Aorta (tissue), 5 donors: Measurements from ENCODE around the gene MEA1. TPM values are rescaled to one million over a fixed set of nuclear protein-coding genes. Genes with fewer than 3 reads are reported as not detected.

ENCODE experiments used
- ATAC-seq: fragments of 200-7000 bp; cut with Tn5 transposase; one replicate; pipeline ENCODE4 v1.9.1; 2022; ENCODE audit warnings: moderate library complexity; ENCODE audit not compliant: low FRiP score
- DNase-seq, 2 donors: peaks; one replicate each; pipeline ENCODE4 v3.0.0-alpha.2; 2020
- H3K27ac ChIP-seq, 2 donors: one replicate each; pipeline ENCODE4 v1.5.1; 2013; ENCODE audit warnings: low read length in 2 of 2, mild to moderate bottlenecking in 2 of 2, moderate library complexity in 2 of 2, control low read depth in 1 of 2, inconsistent platforms in 1 of 2, low read depth in 1 of 2
- H3K27me3 ChIP-seq, 2 donors: one replicate each; pipeline ENCODE4 v1.6.1; 2013; ENCODE audit warnings: control low read depth in 1 of 2, low read length in 1 of 2, mild to moderate bottlenecking in 1 of 2, moderate library complexity in 1 of 2; ENCODE audit not compliant: insufficient read depth in 2 of 2, control insufficient read depth in 1 of 2
- H3K36me3 ChIP-seq, 2 donors: one replicate each; pipeline ENCODE4 v1.6.1; 2013; ENCODE audit warnings: control low read depth in 1 of 2, low read length in 1 of 2, mild to moderate bottlenecking in 1 of 2; ENCODE audit not compliant: insufficient read depth in 2 of 2, control insufficient read depth in 1 of 2
- H3K4me1 ChIP-seq, 2 donors: one replicate each; pipeline ENCODE4 v1.6.1; 2013; ENCODE audit warnings: low read length in 2 of 2, control low read depth in 1 of 2, mild to moderate bottlenecking in 1 of 2, moderate library complexity in 1 of 2; ENCODE audit not compliant: insufficient read depth in 2 of 2, control insufficient read depth in 1 of 2
- H3K4me3 ChIP-seq, 2 donors: one replicate each; pipeline ENCODE4 v1.5.1; 2013; ENCODE audit warnings: low read length in 2 of 2, control low read depth in 1 of 2, mild to moderate bottlenecking in 1 of 2
- H3K9me3 ChIP-seq: one replicate; pipeline ENCODE4 v1.6.1; 2013; ENCODE audit warnings: mild to moderate bottlenecking, low read length; ENCODE audit not compliant: control insufficient read depth
- WGBS, 2 donors: extraction: QIAGEN DNeasy Blood & Tissue Kit; methylation state at CpG; one replicate each; pipeline ENCODE4 v1.1.7; 2013; 5-methylcytosine and 5-hydroxymethylcytosine counted together
- intact Hi-C, 2 donors: fragments of 100-400 bp; cut with DNase I; formaldehyde crosslinking; loops; one replicate each; pipeline versions ENCODE4 v1.14.2 to v1.15.0; 2022
- polyA plus RNA-seq, 2 donors: library from polyadenylated mRNA; stranded (reverse); fragments of 200-250 nt; gene quantifications; one replicate each; pipeline ENCODE4 v1.2.3, GENCODE V29; 2013
- total RNA-seq, 2 donors: library from RNA; stranded (reverse); fragmentation: NEBNext Ultra II Directional; extraction: Animal tissue kit (Norgen Biotek cat#: 25700); gene quantifications; one replicate each; pipeline ENCODE4 v1.2.1, GENCODE V29; 2021
- donor health status: healthy with polysubstance abuse.
- donor health status: Bipolar disorder and iron deficiency.
- donor health status: DM: no; HTN: no; CAD: no.
- donor health status: DM: no; HTN: no; CAD: no.
- donor health status: DM: yes; HTN: yes; CAD: no.

Gene MEA1
- total and polyA plus RNA-seq, 4 donors = 44.5 to 110 (median 69.1) TPM

DNA sequence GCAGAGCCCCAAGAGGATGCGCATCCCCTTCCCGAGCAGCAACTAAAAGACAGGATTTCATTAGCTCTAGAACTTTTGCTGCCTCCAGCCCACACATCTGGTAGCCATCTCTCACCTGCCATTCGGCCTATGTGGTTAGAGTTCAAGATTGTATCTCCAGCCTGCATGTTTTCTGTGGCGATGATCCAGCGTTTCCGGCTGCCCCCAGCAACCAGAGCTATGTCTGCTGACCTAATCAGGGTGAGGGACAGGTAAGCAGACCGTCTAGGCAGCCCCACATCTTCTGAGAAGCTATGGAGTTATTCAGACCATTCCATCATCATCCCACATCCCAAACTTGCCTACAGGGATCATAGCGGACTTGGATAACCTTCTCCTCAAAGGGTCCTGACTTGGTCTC, 42.2 kb upstream of the MEA1 start:
- intact Hi-C loops = loop anchor here in 1 of 2 donors (2.0 kb wide), 1 partner anchor 41 kb away; the partner anchor contains the start of gene KLHDC3
- Histone ChIP-seq H3K27me3 (no peaks in the 10 kb centered on the region), H3K27ac (no peak overlapping the region), H3K36me3 (peaks cover 0 to 3% of the 10 kb centered on the region in 2 donors), H3K9me3 (no peaks in the 10 kb centered on the region), H3K4me1 (no peaks in the 10 kb centered on the region), H3K4me3 (no peak overlapping the region)
- DNase-seq (no peak), ATAC-seq (no peak)
- WGBS, 2 donors = 73 to 77% methylated on average over 8 of the region's 8 CpGs

GRCh38 chr6:43054206-43054943, 40.6 kb upstream of the MEA1 start:
- DNase-seq = no peak
- ATAC-seq = no peak
- H3K4me3 ChIP-seq = no peak overlapping the region
- peaks cover 0 to 3% of the 10 kb centered on the region in 2 donors for H3K36me3 ChIP-seq
- no peaks in the 10 kb centered on the region for H3K27me3 ChIP-seq
- H3K9me3 ChIP-seq = no peaks in the 10 kb centered on the region
- H3K27ac ChIP-seq = peak overlapping the region in 1 of 2 donors; percentile 78
- intact Hi-C loops = loop anchor here in 1 of 2 donors (2.0 to 5.0 kb wide), 2 partner anchors 40 to 127 kb away; partner anchors contain the start of genes CNPY3 and KLHDC3
- WGBS, 2 donors = 63 to 68% methylated on average over 17 of the region's 17 CpGs
- no peaks in the 10 kb centered on the region for H3K4me1 ChIP-seq

DNA sequence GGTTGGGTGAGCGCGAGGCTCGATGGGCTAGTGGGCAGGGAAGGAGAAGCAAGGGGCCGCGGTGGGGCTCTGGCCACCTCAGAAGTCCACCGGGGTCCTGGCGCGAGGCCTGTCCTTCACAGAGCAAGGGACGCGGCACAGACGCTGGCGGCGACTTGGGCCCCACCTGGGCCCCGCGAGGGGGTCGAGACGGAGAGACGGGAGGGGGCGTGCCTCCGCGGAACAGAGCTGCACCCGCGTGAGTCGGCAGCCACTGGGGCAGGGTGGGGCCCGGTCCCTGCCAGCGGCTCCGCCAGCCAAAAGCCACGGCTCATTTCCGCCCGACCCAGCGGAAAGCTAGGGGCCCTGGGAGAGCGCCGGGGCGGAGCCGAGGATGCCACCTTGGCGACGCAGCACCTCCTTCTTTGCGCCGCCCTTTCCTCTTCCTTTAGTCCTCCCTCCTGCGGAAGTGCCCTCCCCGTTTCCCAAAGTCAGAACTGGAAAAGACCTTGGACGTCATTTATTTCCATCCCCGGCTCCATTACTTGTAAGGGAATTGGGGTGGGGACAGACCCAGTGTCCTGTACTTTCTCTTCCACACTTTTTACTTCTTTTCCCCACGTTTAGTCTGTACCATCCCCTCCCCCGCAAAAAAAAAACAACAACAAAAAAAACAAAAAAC, 39.9 kb upstream of the MEA1 start, which contains the start of gene CUL7:
Gene CUL7 (minus strand): TSS at position 307 of the 661 bp plus-strand sequence. CDS start 1,063 bp downstream, outside the sequence.
- intact Hi-C loops = loop anchor here (2.0 to 5.0 kb wide), 2 partner anchors 39 to 126 kb away; partner anchors contain the start of genes KLHDC3 (in 2 of the 2) and CNPY3 (in 1 of the 2)
- no peaks in the 10 kb centered on the region for H3K27me3 ChIP-seq
- peaks cover 0 to 5% of the 10 kb centered on the region in 2 donors for H3K36me3 ChIP-seq
- no peaks in the 10 kb centered on the region for H3K9me3 ChIP-seq
- H3K4me3 ChIP-seq = peak within 1 kb of the TSS; percentile 52 to 61
- WGBS, 2 donors = 2% methylated on average over 33 to 45 of the region's 45 CpGs
- no peaks in the 10 kb centered on the region for H3K4me1 ChIP-seq
- peak within 1 kb of the TSS in 1 of 2 donors; percentile 82 for H3K27ac ChIP-seq
- peak; percentile 96 to 98 for DNase-seq
- peak; percentile 94 for ATAC-seq

DNA sequence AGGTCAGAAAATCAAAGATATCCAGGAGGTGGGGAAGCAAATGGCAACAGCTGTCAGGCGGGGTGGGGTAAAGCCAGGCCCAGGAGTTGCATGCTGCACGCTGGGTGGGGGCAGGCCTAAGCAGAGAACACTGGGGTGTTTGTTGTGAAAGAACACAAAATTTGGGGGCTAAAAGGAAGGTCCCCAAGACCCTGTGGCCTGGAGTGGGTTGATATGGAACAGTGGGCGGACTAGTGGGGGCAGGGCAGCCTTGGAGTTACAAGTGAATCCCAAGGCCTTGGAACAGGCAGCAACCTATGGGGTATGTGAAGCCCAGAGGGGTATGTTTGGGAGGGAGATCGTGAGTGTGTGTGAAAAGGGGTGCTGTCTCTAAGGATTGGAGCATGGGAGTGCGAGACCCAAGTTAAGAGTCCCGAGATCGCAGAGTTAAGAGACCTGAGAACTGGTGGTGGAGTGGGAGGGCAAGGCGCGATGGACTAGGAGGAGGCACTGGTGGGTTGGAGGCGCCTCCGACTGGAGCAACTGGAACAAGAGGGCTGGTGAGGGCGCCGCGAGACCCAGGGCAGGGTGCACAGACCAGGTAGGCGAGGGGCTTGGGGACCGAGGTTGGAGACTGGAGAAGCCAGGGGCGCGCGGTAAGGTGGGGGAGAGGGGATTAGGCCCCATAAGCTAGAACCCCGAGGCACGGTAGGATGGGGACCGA, 39.2 kb upstream of the MEA1 start:
- 17% methylated on average over 22 of the region's 22 CpGs for WGBS, 2 donors
- H3K27ac ChIP-seq = peak overlapping the region in 1 of 2 donors; percentile 82
- peak overlapping the region; percentile 52 to 61 for H3K4me3 ChIP-seq
- DNase-seq = peak in 1 of 2 donors; percentile 81
- no peaks in the 10 kb centered on the region for H3K27me3 ChIP-seq
- intact Hi-C loops = loop anchor here (2.0 to 5.0 kb wide), 2 partner anchors 38 to 126 kb away; partner anchors contain the start of genes CNPY3 (in 1 of the 2) and KLHDC3 (in 1 of the 2)
- no peak for ATAC-seq
- no peaks in the 10 kb centered on the region for H3K4me1 ChIP-seq
- peaks cover 0 to 5% of the 10 kb centered on the region in 2 donors for H3K36me3 ChIP-seq
- H3K9me3 ChIP-seq = no peaks in the 10 kb centered on the region

DNA sequence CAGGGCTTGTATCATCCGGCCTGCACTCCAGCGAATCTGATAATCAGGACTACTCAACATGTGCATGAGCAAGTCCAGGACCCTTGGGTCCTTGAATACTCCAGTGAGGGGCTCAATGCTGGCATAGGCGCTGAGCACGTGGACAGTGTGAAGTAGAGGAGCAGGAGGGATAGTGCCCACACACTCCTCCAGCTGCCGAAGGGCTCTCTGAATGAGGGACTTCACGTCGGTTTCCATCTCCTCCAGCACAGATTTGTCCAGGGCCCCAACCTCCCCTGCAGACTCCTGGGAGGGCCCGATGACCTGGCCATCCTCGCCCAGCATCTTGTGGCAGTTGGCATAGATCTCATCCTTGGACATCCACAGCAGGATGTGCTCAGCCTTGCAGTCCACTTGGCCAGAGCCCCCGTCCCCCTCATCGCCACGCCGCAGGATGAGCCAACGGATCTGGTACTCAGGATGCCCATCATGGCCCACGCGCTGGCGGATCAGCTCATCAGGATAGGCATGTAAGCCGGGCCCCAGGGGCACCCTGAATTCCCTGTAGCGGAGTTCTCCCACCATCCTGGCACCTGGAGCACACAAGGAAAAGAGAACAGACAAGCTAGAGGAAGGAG, 38.6 kb upstream of the MEA1 start:
- intact Hi-C loops = loop anchor here (2.0 to 5.0 kb wide), 2 partner anchors 38 to 125 kb away; partner anchors contain the start of genes CNPY3 (in 1 of the 2) and KLHDC3 (in 1 of the 2)
- Histone ChIP-seq H3K27ac (peak overlapping the region in 1 of 2 donors; percentile 82), H3K36me3 (peaks cover 0 to 5% of the 10 kb centered on the region in 2 donors), H3K4me3 (no peak overlapping the region), H3K9me3 (no peaks in the 10 kb centered on the region), H3K27me3 (no peaks in the 10 kb centered on the region), H3K4me1 (no peaks in the 10 kb centered on the region)
- DNase-seq (no peak), ATAC-seq (no peak)
- 86 to 88% methylated on average over 19 of the region's 19 CpGs for WGBS, 2 donors

GRCh38 chr6:43050981-43051380, 37.2 kb upstream of the MEA1 start:
- no peaks in the 10 kb centered on the region for H3K9me3 ChIP-seq
- WGBS, 2 donors = 92 to 95% methylated on average over 17 of the region's 17 CpGs
- ATAC-seq = no peak
- no peaks in the 10 kb centered on the region for H3K4me1 ChIP-seq
- H3K27me3 ChIP-seq = no peaks in the 10 kb centered on the region
- H3K4me3 ChIP-seq = no peak overlapping the region
- no peak overlapping the region for H3K27ac ChIP-seq
- peaks cover 0 to 7% of the 10 kb centered on the region in 2 donors for H3K36me3 ChIP-seq
- no peak for DNase-seq
- intact Hi-C loops = loop anchor here in 1 of 2 donors (5.0 kb wide), 1 partner anchor 124 kb away; the partner anchor contains the start of gene CNPY3

DNA sequence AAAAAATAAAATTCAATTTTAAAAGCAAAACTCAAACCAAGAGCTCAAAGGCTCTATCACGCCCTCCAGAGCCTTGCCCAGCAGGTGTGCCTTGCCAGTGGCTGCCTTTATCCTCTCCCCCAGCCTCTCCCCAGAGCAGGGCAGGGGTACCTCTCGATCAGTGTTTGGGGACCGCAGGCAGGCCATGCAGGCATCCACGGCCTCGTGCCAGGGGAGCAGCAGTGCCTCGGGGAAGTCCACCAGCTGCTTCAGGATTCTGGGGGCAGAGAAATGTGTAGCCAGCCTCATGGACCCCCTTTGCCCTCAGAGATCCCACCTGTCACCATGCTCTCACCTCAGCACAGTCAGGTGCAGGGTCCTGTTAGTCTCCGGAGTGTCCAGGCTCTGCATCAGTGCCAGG, 34.3 kb upstream of the MEA1 start:
- Histone ChIP-seq H3K4me1 (no peaks in the 10 kb centered on the region), H3K4me3 (no peak overlapping the region), H3K27me3 (no peaks in the 10 kb centered on the region), H3K36me3 (peaks cover 0 to 5% of the 10 kb centered on the region in 2 donors), H3K9me3 (no peaks in the 10 kb centered on the region), H3K27ac (no peak overlapping the region)
- ATAC-seq (no peak), DNase-seq (peak in 1 of 2 donors; percentile 46)
- intact Hi-C loops = no loop called here
- 82 to 91% methylated on average over 7 of the region's 7 CpGs for WGBS, 2 donors
